PFSK-1 (cell line): ENCODE results near the gene NTM.

Experiments
- FOXP2 ChIP-seq: optimal IDR thresholded peaks from 2 replicates; pipeline ENCODE3; 2011; ENCODE audit warnings: borderline replicate concordance, control low read depth, inconsistent platforms; ENCODE audit not compliant: insufficient read depth; ENCODE audit errors: extremely low read length, extremely low read depth
- POLR2AphosphoS5 ChIP-seq: IDR thresholded peaks from 2 replicates; pipeline ENCODE4 v1.6.1; 2012; ENCODE audit warnings: low read depth, mild to moderate bottlenecking, control low read depth, low read length, moderate library complexity
- SIN3A ChIP-seq: IDR thresholded peaks from 2 replicates; pipeline ENCODE4 v1.6.1; 2012; ENCODE audit warnings: mild to moderate bottlenecking, low read length, moderate library complexity, borderline replicate concordance; ENCODE audit not compliant: insufficient read depth
- TAF1 ChIP-seq: IDR thresholded peaks from 2 replicates; pipeline ENCODE4 v1.6.1; 2012; ENCODE audit warnings: low read length, control low read depth, borderline replicate concordance; ENCODE audit not compliant: insufficient read depth
- TF ChIP-seq, protein P1 (sequence below), 2 experiments: IDR thresholded peaks; 2 replicates each; pipeline versions ENCODE4 v1.6.1 to v1.8.0; 2011 to 2012; ENCODE audit warnings: low read depth in 2 of 2, low read length in 2 of 2, control low read depth in 1 of 2, inconsistent platforms in 1 of 2, mild to moderate bottlenecking in 1 of 2, moderate library complexity in 1 of 2; ENCODE audit not compliant: insufficient read depth in 1 of 2

Gene NTM

DNA sequence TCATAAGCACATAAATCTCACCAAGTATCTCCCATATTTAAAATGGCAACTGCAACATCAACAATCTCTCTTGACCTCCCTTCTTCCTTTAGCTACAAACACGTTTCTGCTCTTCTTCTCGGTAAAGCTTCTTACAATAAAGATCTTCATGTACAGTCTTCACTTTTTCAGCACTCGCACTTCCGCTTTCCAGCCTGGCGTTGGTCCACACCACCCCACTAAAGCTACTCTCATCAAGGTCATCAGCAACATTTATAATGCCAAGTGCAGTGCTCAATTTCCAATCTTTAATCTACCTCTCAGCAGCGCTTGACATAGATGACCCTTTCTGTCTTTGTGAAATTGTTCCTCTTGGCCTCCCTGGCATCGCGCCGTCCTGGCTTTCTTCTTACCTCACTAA is 33.6 kb downstream of the NTM start:
- no peak for TF ChIP-seq TAF1
- TF ChIP-seq SIN3A, result no peak
- no peak for TF ChIP-seq POLR2AphosphoS5
- TF ChIP-seq, protein P1, sequence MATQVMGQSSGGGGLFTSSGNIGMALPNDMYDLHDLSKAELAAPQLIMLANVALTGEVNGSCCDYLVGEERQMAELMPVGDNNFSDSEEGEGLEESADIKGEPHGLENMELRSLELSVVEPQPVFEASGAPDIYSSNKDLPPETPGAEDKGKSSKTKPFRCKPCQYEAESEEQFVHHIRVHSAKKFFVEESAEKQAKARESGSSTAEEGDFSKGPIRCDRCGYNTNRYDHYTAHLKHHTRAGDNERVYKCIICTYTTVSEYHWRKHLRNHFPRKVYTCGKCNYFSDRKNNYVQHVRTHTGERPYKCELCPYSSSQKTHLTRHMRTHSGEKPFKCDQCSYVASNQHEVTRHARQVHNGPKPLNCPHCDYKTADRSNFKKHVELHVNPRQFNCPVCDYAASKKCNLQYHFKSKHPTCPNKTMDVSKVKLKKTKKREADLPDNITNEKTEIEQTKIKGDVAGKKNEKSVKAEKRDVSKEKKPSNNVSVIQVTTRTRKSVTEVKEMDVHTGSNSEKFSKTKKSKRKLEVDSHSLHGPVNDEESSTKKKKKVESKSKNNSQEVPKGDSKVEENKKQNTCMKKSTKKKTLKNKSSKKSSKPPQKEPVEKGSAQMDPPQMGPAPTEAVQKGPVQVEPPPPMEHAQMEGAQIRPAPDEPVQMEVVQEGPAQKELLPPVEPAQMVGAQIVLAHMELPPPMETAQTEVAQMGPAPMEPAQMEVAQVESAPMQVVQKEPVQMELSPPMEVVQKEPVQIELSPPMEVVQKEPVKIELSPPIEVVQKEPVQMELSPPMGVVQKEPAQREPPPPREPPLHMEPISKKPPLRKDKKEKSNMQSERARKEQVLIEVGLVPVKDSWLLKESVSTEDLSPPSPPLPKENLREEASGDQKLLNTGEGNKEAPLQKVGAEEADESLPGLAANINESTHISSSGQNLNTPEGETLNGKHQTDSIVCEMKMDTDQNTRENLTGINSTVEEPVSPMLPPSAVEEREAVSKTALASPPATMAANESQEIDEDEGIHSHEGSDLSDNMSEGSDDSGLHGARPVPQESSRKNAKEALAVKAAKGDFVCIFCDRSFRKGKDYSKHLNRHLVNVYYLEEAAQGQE (IDR thresholded peaks at IDR 0.05; ENCODE audit: insufficient read depth in 1 of 2, low read depth in 2 of 2, low read length in 2 of 2), result no peak
- no peak for TF ChIP-seq FOXP2

DNA sequence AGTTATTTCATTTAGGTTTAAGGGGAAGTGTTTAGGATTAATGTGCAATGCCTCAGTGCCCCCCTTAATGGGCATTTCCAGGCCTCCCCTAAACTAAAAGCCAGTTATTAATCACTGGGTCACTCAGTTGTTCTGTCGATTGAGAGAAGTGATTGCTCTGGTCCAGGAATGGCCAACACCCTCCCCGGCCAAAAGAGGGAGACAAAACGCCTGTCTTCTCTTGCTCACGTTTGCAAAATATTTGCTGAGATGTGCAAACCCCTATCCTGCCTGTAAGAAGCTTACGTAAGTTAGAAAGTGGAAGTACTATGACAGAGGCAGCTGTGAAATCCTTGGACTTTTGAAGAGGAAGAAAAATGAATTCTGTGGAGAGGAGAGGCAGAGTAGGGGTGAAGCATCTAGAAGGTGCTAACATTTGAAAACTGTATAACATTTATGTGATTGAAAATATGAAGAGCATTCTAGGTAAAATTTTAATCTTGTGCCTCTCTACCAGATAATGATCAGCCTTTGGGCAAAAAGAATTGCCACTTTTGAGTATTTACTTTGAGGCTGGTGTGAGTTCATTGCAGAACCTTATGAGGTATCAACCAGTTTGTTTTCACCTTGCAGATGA is 37.7 kb downstream of the NTM start:
- TF ChIP-seq FOXP2, result no peak
- TF ChIP-seq POLR2AphosphoS5, result no peak
- no peak for TF ChIP-seq TAF1
- TF ChIP-seq, protein P1 (IDR thresholded peaks at IDR 0.05; ENCODE audit: insufficient read depth in 1 of 2, low read depth in 2 of 2, low read length in 2 of 2), result no peak
- TF ChIP-seq SIN3A, result no peak

DNA sequence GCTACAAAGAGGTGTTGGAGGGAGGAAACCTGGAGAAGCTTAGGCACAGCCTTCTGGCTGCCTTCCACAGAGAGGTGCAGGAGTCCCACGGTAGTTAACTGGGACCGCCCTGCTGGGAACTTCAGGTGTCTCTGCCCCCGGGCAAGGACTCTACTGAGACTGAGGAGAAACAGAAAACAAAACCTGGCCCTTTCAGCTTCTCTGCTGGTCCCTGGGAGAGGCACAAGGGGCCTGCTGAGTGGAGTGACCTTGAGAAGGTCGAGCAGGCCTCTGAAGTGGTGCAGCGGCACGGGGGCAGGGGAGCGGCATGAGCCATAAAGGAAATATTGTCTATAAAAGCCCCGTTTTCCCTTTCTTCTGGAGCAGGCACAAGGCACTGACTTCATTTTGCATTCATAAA is 38.9 kb downstream of the NTM start:
- TF ChIP-seq SIN3A, result no peak
- no peak for TF ChIP-seq FOXP2
- no peak for TF ChIP-seq POLR2AphosphoS5
- TF ChIP-seq, protein P1 (IDR thresholded peaks at IDR 0.05; ENCODE audit: insufficient read depth in 1 of 2, low read depth in 2 of 2, low read length in 2 of 2), result no peak
- TF ChIP-seq TAF1, result no peak

DNA sequence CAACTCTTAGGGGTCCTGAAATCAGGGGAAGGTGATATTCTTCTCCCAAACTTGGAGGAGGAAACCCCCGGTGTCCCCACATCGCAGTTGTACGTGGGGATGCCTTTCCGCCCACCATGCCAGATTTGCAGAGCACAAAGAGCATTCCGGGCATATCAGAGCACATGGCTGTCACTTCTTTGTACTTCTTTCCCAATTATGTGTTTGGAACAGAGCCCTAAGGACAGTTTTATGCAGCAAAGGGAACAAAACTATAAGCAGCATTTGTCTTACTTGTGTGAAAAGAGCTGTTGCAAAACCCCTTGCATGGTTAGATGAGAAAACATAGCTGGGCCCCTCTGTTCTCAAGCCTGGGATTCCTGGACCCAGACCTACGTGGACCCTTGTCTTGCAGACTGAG is 41.2 kb downstream of the NTM start:
- no peak for TF ChIP-seq POLR2AphosphoS5
- TF ChIP-seq SIN3A, result no peak
- TF ChIP-seq TAF1, result no peak
- TF ChIP-seq, protein P1 (IDR thresholded peaks at IDR 0.05; ENCODE audit: insufficient read depth in 1 of 2, low read depth in 2 of 2, low read length in 2 of 2), result no peak
- no peak for TF ChIP-seq FOXP2

DNA sequence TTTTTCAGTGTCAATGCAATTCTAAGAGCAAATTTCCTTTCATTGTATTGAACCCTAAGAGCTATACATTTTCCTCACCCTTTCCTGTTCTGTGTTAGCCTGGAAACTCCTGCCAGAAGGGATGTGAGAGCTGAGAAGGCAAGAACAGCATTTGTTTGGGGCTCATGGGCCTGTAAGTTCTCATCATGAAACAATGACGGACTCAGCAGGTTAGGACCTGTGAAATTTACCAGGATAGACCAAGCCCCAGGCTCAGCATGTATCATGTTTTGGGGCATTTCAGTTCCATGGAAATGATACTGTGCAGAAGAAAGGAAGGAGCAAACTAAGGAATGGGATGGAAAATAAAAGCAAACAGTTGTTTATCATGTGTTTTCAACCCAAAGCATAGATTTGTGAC is 41.6 kb downstream of the NTM start:
- TF ChIP-seq TAF1 (no peak), FOXP2 (no peak), SIN3A (no peak), POLR2AphosphoS5 (no peak)
